Fibroblast of upper back skin (primary cell): Measurements from ENCODE around the gene CD8A.
"Not testable (repeated sequence)": the region's sequence is repeated elsewhere in the genome, so short reads cannot be mapped to it uniquely, and the experiment has no call there.

Experiments used
- DNase-seq: peaks from one replicate; pipeline ENCODE4 v3.0.0-alpha.2; 2013

CD8A gene

DNA sequence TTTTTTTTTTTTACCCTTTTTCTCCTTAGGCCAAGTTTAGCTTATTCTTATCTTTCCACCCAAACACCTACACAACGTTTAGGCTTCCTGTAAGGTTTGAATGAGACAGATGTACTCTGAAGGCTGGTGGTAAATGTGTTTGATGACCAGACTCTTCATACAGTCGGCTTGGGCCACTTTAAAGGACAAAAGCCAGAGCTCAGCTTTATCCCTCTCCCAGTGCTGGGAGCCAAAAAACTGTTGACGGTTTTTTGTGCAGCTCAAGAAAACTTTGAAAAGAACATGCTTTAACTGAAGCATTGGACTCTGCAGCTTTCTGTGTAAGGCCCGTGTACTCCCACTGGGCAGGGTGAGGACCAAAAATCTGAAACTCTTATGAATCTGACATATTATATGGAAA, 15.4 kb downstream of the CD8A start:
- DNase-seq, result no peak

GRCh38 chr2:86774862-86775261, 15.9 kb downstream of the CD8A start:
- no peak for DNase-seq

GRCh38 chr2:86772611-86773010, 18.1 kb downstream of the CD8A start:
- no peak for DNase-seq

DNA sequence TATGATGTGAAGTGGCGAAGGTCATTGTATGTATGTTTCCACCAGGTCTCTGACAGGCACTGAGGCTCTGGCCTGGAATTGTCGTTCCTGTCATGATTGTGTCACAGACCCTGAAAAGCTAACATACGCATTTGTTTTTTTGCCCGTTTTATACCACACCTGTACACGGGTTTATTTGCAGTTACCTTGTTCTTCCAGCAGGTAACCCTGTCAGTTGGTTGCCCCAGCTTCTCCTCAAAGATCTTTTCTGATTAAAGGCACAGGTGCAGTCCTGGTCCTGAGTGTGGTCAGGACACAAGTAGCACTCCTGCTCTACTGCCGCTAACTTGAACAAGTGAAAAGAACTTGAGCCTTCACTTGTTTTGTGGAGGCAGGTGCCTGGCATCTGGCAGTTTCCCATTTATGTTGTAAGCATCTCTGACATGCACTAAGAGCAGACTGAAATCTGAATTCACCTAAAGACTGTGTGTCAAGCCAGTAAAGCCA, 19.9 kb downstream of the CD8A start:
- DNase-seq, result no peak

- no peak for DNase-seq
Measured at GRCh38 chr2:86769838-86770237, 20.9 kb downstream of the CD8A start.

DNA sequence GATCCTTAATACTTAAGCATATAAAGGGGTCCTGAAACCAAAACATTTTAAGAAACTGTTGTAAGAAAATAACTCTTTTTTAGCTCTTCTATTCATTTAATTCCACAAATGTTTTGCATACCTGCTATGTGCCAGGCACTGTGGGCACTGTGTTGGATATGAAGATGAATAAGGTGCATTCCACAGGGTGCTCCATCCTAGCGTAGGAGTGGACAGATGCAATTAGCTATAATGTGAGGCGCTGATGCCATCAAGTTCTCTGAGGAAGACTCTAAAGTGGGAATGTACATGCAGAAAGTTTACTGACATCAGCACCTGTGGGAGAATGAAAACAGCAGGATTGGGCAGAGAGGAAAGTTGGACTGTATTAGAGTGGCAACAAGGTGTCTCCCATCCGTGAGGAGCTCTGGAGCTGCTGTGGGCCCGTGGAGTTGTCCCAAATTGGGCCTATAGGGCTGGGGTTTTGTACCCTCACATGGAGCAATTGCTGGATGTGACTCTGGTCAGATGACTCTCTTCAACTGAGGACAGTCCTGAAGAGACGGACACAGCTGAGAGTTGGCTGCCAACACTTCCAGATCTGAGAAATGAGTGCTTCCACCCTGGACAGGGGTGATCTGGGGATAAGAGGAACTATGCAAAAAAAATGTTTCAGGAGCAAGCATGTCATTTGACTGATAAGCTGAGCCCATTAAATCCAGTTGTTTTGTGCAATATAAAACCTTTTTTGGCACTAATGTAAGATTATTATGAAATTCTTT, 22.3 kb downstream of the CD8A start:
- DNase-seq, result no peak

DNA sequence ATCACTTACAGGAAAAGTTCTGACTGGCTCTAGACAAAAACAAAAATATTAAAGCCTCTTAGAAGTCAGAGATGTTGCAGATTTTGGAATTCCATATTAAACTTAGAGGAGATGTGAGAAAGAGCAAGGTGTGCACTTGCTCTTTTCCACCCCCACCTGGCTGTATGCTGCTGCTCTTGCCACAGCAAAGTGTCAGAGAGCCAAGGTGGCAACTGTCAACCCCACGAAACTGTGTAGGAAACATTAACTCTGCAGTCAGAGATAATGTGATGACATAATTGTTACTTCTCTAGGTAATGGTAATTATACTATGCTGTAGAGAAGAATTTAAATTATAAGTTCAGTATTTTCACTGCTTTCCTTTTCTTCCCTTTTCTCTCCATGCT, 25.4 kb downstream of the CD8A start:
- DNase-seq, result no peak

DNA sequence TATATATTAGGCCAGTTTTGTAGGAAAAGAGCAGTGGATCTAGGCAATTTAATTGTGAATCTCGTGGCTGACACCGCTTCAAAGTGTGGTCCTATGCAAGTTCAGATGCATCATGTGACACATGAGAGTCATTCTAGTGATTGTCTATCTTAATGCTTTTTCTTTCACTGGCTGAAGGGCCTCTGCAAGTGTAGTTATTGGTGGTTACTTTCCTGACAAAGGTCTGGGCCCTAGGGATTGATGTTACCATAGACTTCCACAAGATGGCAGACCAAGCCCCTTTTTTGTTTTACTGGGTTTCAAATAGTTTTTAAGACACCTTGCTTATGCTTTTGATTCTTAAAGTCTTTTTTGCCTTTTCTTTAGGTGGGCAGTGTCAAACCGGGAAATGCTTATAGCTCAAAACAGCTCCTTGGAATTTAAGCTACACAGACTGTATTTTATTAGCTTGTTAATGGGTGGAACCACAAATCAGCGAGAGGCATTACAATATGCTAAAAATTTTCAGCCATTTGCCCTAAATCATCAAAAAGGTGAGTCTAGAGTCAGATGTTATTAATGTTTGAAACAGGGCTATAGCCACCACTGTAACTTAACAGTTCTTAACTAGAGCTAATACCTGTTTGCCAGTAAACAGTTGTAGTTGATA, 25.9 kb downstream of the CD8A start:
- peak; percentile 23 for DNase-seq

- DNase-seq, result no peak
Measured at GRCh38 chr2:86760371-86760770, 30.3 kb downstream of the CD8A start.

- no peak for DNase-seq
Measured at GRCh38 chr2:86758405-86758804, 32.3 kb downstream of the CD8A start.

GRCh38 chr2:86753606-86754005, 37.1 kb downstream of the CD8A start:
- no peak for DNase-seq

GRCh38 chr2:86752934-86753333, 37.8 kb downstream of the CD8A start:
- DNase-seq, result no peak

DNA sequence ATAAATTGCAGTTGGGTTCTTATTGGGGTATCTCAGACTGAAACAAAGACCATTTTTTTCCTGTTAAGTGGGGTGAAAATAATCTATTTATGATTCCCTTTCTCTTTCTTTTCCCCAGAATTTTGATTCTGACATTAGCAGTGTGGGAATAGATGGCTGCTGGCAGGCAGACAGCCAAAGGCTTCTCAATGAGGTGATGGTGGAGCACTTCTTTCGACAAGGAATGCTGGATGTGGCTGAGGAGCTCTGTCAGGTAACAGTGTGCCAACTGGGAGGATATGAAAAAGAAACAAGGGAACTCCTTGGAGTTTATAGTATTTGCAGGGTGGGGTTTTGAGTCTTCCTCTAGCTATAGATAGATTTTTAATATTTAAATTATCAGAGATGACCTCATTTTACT, 38.9 kb downstream of the CD8A start:
- no peak for DNase-seq

GRCh38 chr2:86750240-86750839, 40.4 kb downstream of the CD8A start:
- DNase-seq, result no peak

DNA sequence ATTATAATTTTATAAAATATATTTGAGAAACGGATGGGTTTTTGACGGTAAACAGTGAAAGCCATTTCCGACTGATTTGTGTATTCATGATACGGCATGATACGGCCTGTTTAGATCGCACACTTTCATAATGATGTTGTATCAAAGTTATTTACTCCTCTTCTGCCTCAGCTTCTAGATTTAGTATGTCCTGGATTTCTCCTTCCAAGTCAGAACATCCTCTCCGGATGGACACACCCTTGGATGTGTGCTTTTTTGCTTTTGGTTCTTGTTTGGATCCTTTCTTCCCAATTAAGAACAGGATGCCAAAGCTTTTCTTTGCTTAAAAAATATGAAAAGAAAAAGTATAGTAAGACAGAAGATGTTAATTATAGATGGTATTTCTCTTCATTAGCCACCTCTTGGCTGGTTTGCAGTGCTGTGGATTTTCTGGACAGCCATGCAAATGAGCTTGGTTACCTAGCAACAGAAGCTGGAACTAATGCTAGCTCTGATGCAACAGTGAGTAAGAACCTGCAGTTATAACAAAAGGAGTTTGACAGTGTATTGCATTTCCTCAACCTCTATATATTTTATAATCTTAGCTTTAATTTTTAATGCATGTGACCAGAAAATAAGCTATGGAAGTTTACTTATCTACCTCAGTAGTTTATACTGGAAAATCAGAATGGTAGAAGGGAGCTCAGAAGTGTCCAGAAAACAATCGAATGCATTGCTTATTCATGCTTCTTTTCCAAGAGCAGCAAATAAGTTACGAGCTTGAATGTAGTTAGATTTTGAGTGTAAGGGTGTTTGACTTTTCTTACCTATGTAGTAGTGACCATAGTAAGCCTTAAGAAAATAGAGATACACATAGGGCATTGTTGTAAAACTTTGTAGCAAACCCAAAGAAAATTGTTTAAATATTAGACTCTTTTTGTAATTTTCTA, 42.7 kb downstream of the CD8A start:
- peak; percentile 94 for DNase-seq

GRCh38 chr2:86746939-86747338, 43.8 kb downstream of the CD8A start:
- no peak for DNase-seq

DNA sequence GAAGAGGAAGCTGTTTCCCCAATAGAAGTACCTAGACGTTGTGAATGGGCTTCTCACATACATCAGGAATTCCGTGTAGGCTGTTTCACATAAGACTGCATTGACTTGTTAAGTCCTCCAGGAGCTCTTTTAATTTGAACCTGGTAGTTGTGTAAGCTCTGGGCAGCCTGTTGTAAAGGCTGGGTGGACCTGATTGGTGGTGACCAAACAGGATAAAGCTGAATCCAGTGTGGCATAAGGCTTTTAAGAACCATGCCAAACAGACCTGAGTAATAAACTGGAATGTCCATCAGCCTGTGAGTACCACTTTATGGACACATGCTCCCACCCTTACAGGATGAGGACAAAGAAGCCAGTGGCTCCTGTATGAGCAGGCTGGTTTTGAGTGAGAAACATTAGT, 46.6 kb downstream of the CD8A start:
- no peak for DNase-seq

- DNase-seq, result not testable (repeated sequence)
Measured at GRCh38 chr2:86741889-86742498, 48.7 kb downstream of the CD8A start.

- not testable (repeated sequence) for DNase-seq
Measured at GRCh38 chr2:86739889-86740288, 50.8 kb downstream of the CD8A start.

- not testable (repeated sequence) for DNase-seq
Measured at GRCh38 chr2:86739485-86739884, 51.2 kb downstream of the CD8A start.

- not testable (repeated sequence) for DNase-seq
Measured at GRCh38 chr2:86734896-86735295, 55.8 kb downstream of the CD8A start.
